HG02623 (cell line): ENCODE results near the gene EYS.
"Not testable (repeated sequence)": the region's sequence is repeated elsewhere in the genome, so short reads cannot be mapped to it uniquely, and the experiment has no call there.

Experiments used
- ATAC-seq: cut with Tn5 transposase; IDR thresholded peaks from one replicate; pipeline ENCODE4 v1.9.1; 2021; ENCODE audit warnings: moderate library complexity; ENCODE audit not compliant: unreplicated experiment

EYS gene

DNA sequence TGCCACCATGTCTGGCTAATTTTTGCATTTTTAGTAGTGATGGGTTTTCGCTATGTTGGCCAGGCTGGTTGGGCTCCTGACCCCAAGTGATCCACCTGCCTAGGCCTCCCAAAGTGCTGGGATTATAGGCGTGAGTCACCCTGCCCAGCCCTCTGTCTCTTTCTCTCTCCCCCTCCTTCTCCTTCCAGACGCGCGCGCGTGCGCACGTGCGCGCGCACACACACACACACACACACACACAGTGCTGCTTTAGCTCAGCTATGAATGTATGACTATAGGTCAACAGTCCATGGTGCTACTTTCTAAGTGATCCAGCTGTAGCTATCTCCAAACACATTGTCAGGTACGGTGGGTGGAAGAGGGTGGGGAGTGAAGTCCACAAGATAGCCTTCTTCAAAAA lies 1621.9 kb downstream of the EYS start:
- ATAC-seq, result no peak

DNA sequence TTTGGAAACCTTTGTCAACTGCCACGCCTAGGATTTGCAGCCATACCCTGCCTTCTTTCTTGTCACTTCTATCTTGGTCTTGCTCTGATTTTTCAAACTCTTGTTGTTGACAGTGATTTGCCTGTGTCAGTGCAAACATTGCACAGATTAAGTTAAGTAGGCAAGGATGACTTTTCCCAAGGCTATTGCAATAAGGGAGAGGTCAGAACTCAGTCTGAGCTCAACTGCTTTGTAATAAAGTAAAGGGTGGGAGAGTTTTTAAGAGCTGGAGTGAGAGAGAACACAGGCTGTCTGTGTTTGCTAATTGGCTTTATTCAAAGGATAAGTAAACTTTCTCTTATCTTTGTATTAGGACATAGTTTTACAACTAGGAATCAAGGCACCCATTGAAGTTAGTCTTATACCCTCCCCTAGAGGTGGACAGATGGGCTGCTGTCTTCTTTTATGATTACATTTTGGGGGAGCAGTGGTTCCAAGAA lies 1622.8 kb downstream of the EYS start:
- ATAC-seq, result no peak

DNA sequence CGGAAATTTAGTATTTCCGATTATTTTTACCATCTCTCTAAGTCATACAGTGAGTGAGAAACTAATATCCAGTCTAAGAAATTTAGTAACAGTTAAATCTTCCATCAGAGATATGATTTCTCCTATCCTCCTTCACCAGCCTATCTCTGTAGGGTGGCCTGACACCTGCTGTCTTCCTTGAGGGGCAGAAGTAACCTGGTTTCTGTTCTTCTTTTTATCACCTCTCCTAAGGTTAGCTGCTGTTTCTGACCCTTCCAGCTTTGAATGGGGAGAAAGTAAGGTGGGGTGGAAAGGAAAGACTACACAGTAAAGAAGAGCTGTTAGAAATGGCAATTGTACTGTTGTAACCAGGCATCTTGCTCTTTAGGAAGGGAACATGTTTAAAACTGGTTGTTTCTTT lies 1623.8 kb downstream of the EYS start:
- peak; percentile 49 for ATAC-seq

DNA sequence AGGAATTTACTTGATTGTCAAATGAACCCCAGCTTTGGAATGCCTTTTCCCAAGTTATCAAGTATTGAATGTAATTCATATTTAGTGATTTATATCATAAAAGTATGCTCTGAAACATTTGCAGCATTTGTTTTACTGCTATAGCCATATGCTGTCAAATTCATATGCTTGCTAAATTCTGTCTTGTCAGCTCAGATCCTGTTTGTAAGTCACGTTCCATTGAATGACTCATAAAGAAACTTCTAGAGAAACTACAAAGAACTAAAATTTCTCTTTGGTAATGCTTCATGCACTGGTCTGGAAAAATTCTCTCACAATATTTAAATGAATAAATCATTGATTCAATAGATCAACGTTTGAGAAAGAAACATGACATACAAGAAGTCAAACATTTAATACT lies 1625.6 kb downstream of the EYS start:
- ATAC-seq, result no peak

DNA sequence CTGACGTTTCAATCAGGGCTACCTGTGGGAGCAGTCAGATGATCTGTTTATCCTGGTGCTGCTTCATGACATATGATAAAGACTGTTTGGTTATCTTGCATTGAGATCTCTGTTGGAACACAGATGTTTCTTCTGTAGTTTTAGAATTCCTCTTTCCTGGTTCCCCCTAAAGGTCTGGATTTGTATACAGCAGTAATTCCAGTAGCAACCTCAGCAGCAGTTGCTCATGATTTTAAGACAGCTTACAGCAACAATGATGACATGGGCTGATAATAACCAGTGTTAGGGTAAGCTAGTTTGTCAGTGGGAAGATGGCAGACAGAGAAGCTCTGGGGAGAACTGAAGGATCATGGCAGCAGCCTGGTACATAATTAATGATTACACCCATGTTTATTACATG lies 1632.0 kb downstream of the EYS start:
- no peak for ATAC-seq

DNA sequence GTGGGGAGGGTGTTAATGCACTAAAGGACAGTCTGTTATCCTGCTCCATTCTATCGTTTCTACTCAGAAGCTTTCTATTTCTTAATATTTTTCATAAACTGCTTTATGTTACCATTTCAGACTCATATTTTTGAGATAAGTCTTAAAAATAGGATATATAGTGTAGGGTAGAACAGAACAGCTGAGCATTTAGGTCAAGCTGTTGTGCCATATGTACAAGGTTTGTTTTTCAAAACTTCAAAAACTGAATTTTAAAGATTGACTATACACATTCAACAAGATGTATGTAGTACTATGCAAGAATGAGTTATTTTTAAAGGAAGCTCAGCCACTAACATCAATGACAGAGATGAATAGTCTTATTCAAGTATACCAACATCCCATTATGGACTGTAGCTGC lies 1634.3 kb downstream of the EYS start:
- no peak for ATAC-seq

DNA sequence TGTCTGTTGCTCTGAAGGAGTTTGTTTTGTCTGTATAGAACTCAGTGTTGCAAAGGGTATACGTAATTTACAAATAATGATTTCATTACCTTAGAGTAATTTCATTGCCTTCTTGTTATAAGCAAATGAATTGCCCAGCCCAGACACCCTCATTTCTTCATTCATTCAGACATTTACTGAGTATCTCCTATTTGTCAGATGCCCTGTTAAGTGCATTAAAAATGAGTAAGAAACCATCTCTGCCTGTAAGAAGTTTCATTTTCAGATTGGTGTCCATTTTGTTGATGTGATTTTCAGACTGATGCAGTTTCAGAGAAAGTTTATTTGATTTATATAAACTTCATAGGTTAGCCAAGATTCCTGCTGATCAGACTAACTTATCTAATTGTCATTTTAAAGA lies 1642.1 kb downstream of the EYS start:
- no peak for ATAC-seq

DNA sequence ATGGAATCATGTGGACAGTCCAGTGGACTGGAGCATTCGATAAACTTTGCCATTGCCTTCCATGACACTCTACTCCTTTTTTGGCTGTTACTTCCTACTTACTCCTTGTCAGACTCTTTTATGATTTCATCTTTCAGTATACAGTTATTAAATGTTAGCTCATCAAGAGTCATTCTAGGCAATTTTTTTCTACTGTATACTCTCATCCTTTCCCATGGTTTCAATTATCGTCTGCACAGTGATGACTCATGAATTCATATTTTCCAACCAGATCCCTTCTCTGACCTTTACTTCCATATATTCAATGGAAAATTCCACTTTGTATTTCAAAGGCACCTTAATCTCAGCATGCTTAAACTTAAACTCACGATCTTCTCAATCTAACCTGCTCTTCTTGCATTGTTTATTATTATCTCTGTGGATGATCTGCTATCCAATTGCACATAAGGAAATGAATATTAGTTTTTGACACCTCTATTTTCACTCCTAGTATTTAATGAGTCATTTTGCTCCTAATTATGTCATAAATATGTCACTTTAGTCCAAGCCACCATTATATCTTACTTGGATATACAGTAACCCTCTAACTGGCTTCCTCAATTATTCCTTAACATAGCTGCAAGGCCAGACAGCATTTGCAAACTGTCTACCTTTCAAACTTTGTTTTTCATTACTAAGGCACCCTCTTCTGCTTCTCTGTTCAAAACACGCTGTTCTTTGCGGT lies 1643.9 kb downstream of the EYS start:
- no peak for ATAC-seq

DNA sequence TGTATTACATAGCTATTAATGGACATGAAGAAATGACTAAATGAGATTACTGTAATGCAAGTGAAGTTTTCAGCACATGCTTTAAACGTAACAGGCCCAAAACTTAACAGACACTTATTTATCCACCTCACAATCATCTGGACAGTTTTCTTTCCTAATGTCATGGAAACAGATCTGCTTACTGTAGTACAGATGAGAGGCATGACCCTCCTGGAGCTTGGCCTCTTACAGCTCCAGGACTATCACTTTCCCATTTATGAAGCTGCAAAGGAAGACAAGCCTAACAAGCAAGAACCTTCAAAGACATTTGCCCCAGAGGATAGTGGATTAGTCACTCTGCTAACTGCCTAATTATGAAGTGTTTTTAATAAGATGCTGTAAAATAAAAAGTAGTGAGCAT lies 1652.2 kb downstream of the EYS start:
- no peak for ATAC-seq

DNA sequence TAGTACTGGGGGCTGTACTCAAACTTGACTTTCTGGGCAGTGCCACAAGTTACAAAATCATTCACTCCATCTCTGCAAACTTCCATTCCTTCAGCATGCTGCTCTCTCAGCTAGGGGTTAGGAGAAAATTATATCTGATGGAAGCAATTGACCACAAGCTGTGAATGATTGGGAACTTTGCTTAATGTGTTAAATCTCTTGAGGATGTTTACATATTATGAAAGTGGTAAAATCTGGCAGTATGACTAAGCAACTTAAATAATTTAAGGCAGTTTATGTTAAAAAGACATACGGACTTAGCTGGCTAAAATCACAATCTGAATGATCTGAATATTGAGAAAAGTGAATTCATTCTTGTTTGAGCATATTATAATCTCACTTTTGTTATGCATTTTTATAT lies 1656.4 kb downstream of the EYS start:
- ATAC-seq, result no peak

DNA sequence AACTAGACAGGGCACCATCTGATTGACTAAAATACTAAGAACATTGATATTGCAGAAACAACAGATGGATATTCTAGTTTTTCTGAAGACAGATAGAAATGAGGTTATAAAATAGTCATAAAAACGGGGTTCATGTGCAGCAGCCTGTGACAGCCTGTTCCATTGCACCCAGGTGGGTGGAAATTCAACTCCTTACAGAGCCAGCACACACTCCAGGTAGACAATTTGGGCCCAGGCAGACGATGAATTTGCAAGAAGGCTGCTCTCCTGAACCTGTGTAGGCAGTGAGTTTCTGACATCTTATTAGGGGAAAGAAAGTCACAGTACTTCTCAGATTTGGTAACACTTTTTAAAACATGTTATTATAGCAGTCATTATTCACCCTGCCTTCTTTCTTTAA lies 1657.3 kb downstream of the EYS start:
- no peak for ATAC-seq

DNA sequence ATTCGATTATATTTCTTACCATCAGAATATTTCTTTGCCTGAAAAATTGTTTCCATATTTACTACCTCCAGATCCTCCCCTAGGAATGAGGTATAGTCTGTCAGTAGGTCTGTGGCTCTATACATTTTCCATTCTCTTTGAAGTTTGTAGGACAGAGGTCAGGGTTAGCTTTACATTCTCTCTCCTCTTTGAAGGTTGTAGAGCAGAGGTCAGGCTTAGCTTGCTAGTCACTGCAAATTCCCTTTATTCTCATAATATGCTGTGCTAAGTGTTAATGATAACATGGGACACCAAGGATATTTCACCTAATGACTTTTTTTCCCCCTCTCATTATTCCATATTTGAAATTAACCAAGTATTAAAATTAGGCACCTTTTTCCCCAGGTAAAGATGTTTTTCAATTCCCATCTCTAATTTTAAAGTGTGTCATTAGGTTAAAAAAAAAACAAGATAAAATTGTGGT lies 1660.2 kb downstream of the EYS start:
- ATAC-seq, result no peak

DNA sequence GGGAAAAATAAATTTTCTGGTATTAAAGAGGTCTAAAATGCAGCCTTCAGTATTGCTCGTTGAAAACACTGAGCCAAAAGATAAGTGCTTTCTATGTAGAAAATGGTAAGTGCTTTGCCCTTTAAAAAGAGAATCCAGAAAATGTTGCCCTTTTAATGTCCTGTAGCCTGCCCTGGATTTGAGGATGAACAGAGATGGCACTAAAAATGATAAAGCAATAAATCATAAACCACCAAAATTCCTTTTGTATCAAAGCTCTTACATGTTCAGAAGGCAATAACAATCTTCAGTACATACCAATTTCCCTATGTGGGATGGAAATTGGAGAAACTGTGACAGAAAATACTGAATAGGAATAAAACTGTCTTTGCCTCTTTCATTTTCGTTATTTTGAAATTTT lies 1665.7 kb downstream of the EYS start:
- no peak for ATAC-seq

DNA sequence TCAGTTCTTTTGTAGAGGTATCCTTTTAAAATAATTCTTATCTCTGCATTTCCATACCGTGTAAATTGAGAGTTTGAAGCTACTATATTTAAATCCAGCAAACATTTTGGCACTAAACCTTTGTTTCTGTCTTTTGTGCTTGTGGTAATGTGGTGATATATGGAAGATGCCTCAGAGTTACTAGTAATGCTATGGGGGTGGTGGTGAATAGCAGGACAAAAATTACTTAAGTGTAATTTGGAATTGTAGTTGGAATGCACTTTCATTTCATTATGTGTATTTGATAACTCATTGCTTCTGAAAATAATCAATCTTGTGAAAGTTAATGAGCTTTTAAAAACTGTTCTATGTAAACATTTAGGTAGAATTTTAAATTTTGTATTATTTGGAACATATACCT lies 1666.9 kb downstream of the EYS start:
- ATAC-seq, result no peak

DNA sequence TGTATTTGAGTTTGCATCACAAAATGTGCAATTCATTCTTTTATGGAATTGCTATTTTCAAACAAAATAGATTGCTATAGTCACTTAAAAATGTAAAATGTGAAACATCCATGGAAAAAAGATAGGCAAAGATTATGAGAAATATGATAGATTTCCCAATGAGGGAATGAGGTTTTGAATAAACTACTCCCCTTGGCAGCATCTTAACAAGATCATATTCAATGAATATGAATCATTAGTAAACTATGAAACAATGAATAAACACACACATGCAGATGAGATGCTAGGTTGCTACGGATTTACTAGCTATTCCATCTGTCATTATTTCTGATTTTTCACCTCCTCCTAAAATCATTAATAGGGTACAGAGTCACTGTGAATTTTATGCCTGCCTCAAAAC lies 1669.6 kb downstream of the EYS start:
- no peak for ATAC-seq

DNA sequence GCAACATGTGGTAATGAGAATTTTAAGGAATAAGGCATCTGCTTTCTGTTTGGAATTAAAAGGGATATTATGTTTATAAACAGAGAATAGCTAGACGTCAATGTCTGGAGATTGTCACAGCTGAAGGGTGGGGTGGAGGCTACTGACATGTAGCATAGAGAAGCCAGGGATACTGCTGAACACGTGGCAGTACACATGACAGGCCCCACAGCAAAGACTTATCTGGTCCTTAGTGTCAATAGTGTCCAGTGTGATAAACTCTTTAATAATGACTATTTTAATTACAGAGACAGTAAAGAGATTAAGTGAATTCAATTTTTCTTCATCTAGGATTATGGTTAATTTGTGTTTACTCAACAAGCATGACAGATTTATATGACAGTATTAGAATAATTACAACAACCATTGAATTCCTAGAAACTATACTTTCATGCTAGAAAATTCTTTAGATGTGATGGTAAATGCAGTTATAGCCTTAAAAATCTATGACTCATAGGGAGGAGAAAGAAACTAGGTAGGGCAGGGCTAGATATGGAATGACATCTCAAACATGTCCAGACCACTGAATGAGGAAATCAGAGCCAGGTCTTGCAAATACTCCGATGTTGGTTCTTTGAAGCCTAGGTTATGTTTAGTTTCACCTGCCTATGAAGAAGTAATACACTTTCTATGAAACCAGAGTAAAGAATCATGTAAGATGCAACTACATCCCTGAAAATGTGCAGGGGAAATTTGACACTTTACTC lies 1671.9 kb downstream of the EYS start:
- no peak for ATAC-seq

DNA sequence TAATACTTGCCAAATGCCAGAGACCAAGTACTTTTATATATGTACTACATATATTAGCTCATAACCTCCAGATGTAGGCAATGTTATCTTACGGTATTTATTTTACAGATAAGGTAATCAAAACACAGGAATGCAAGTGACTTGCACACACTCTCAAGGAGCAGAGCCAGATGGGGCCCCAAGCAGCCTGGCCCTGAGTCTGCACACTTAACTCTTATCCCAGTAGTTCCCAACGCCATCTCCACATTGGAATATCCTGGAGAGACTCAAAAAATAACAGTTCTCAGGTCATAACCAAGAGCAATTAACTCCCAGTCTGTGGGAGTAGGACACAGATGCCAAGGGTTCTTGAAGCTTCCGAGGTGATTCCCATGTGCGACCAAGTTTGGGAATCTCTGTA lies 1672.7 kb downstream of the EYS start:
- no peak for ATAC-seq

DNA sequence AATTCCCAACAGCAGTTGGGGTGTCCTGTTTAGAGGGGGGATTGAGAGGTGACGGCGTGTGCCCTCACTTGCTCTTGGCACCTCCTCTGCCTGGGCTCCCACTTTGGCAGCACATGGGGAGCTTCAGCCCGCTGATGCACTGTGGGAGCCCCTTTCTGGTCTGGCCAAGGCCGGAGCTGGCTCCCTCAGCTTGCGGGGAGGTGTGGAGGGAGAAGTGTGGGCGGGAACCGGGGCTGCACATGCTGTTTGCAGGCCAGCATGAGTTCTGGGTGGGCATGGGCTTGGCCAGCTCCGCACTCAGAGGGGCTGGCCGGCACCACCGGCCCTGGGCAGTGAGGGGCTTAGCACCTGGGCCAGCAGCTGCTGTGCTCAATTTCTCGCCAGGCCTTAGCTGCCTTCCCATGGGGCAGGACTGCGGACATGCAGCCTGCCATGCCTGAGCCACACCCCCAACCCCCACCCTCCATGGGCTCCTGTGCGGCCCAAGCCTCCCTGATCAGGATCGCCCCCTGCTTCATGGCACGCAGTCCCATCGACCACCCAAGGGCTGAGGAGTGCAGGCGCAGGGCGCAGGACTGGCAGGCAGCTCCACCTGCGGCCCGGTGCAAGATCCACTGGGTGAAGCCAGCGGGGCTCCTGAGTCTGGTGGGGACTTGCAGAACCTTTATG lies 1675.9 kb downstream of the EYS start:
- ATAC-seq, result not testable (repeated sequence)

DNA sequence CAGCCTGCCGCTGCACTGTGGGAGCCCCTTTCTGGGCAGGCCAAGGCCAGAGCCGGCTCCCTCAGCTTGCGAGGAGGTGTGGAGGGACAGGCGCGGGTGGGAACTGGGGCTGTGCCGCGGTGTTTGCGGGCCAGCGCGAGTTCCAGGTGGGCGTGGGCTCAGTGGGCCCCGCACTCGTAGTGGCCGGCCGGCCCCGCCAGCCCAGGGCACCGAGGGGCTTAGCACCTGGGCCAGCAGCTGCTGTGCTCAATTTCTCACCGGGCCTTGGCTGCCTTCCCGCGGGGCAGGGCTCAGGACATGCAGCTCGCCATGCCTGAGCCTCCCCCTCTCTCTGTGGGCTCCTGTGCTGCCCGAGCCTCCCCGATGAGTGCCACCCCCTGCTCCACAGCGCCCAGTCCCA lies 1683.3 kb downstream of the EYS start:
- ATAC-seq, result no peak

DNA sequence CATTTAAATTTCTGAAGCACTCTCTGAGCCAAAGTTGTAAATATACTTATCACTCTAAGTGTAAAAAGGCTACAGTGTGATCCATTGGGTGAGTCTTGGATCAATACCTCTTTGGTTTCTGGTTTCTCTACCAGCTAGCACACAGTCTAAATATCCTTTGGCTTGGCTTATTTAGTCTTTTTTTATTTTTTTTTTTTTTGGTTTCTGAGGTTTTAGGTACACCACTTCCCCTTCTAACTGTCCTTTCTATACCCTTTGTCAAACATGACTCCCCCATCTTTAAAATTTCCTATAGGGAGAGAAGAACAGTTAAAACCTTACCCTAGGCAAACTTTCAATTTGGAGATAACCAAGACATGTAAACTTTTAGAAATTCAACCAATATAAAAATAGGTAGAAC lies 1692.4 kb downstream of the EYS start:
- no peak for ATAC-seq

DNA sequence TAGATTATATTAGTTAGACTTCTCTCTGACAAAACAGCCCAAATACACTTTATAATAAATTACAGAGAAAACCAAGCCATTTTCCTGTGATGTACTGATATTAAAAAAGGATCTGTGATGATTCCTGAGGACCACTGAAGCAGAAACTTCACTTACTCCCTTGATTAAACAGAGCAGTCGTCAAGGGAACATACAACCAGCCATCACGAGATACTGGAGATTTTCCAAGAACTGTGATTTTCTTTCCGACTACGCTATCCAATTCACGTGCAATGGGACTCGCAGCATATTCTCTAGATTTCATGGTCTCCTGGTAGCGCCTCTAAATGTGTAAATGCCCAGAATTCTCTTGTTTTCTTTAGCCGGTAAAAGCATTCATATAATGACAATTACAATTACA lies 1694.0 kb downstream of the EYS start:
- ATAC-seq, result no peak
